ENCODE data around the gene SEMA3A. TPM values are rescaled to one million over a fixed set of nuclear protein-coding genes. Genes with fewer than 3 reads are reported as not detected.

SEMA3A gene
- total RNA-seq, 4 donors from 2014 or later = 2.9 to 42.5 (median 25.7) TPM

DNA sequence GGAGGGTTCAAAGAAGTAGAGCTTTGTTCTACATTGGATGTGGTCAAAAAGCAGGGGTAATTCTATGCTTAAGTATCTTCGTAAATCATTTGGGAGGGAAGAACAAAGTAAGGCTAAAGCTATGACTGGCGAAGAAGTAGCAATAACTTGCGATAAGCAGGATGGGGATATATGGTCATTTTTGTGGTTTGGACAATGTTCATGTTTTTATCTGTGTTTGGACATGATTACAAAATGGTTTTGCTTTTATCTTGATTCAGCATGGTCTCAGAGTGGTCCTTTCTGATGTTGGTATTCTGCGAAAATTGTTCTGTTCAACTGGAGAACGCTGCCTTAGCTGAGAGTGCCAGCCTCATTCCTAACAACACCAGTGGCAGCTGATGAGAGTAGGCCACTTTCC is 208.8 kb downstream of the SEMA3A start:
- TF ChIP-seq, protein P1, sequence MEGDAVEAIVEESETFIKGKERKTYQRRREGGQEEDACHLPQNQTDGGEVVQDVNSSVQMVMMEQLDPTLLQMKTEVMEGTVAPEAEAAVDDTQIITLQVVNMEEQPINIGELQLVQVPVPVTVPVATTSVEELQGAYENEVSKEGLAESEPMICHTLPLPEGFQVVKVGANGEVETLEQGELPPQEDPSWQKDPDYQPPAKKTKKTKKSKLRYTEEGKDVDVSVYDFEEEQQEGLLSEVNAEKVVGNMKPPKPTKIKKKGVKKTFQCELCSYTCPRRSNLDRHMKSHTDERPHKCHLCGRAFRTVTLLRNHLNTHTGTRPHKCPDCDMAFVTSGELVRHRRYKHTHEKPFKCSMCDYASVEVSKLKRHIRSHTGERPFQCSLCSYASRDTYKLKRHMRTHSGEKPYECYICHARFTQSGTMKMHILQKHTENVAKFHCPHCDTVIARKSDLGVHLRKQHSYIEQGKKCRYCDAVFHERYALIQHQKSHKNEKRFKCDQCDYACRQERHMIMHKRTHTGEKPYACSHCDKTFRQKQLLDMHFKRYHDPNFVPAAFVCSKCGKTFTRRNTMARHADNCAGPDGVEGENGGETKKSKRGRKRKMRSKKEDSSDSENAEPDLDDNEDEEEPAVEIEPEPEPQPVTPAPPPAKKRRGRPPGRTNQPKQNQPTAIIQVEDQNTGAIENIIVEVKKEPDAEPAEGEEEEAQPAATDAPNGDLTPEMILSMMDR (IDR thresholded peaks at IDR 0.05; ENCODE audit: low read depth) = no peak

DNA sequence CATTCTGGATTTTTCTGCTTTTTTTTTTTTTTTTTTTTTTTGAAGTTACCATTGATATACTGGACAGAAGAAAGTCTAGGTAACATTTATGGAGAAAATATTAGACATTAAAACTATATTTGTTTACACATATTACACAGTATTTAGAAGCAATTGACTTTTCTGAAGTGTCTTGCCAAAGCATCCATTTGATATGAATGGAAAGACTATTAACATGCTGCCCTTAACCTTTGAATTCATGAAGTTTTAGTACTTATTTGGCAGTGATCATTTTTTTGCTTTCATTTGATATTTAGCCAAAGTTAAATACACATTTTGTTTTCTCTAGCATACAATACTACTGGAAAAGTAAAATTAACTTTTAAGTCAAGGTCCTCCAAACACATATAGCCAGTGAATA is 210.0 kb downstream of the SEMA3A start:
- TF ChIP-seq, protein P1 (IDR thresholded peaks at IDR 0.05; ENCODE audit: low read depth) = no peak

DNA sequence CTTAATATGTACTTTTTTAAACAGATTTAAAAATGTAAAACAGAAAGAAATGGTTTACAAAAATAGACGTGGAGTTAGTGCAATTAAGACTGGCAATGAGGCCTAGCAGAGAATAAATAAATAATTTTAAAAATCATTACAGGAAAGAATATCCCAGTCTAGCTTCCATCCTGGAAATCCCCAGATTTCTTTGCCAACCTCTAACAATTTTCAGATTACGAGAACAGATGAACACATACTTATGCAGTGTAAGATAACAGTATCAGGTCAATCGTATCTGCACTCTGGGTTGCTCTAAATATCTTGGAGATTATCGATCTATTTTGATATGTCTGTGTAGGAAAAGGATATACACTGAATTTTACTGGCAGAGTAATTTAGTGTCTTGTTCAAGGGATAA is 210.5 kb downstream of the SEMA3A start:
- TF ChIP-seq, protein P1 (IDR thresholded peaks at IDR 0.05; ENCODE audit: low read depth) = no peak

DNA sequence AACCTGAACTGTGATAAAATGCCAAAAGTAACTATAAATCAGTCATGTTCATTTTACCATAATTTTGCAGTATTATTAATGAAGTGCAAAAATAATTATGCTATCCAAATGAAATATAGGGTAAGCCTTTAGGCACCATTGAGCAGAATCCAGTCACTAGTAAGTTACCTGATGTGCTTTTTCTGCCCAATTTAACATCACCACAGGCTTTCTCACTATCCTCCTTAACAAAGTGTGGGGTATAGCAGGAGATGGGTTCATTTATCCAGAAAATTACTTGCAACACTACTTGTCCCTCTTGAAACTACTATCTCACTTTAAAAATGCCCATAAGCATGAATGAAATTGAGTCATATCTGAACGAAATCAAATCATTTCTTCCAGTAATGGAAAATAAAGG is 211.0 kb downstream of the SEMA3A start:
- TF ChIP-seq, protein P1 (IDR thresholded peaks at IDR 0.05; ENCODE audit: low read depth) = no peak

- TF ChIP-seq, protein P1 (IDR thresholded peaks at IDR 0.05; ENCODE audit: low read depth) = no peak
These were observed 218.3 kb downstream of the SEMA3A start for GRCh38 chr7:83976302-83976701.

GRCh38 chr7:83970081-83970480 is 224.5 kb downstream of the SEMA3A start:
- TF ChIP-seq, protein P1 (IDR thresholded peaks at IDR 0.05; ENCODE audit: low read depth) = no peak

DNA sequence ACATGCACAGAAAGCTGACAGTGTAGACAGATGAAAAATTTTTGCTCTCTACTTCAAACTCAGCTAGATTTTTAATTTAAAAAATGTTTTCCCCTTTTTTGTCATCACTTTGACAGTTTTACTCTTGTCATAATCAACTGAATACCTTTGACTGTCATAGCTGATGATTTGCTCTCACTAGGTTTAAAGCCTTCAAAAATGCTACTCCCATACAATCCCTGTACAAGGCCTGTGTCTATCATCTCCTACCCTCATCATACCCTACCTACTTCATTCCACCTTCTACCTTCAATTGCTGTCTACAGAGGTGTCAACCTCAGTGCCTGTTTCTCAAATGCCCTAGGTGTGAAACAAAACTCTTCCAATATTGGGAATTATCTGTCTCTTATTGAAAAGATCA is 230.3 kb downstream of the SEMA3A start:
- TF ChIP-seq, protein P1 (IDR thresholded peaks at IDR 0.05; ENCODE audit: low read depth) = no peak
